Endometrium (tissue), 2 donors: ENCODE results near the gene IGFBP4.

Experiments
- FAIRE-seq: peaks from 2 replicates; lab custom pipeline; 2012; peaks lifted over from hg19 to GRCh38; lab: Jason Lieb, UNC
- donor health status: control.
- donor health status: control.

IGFBP4 gene

DNA sequence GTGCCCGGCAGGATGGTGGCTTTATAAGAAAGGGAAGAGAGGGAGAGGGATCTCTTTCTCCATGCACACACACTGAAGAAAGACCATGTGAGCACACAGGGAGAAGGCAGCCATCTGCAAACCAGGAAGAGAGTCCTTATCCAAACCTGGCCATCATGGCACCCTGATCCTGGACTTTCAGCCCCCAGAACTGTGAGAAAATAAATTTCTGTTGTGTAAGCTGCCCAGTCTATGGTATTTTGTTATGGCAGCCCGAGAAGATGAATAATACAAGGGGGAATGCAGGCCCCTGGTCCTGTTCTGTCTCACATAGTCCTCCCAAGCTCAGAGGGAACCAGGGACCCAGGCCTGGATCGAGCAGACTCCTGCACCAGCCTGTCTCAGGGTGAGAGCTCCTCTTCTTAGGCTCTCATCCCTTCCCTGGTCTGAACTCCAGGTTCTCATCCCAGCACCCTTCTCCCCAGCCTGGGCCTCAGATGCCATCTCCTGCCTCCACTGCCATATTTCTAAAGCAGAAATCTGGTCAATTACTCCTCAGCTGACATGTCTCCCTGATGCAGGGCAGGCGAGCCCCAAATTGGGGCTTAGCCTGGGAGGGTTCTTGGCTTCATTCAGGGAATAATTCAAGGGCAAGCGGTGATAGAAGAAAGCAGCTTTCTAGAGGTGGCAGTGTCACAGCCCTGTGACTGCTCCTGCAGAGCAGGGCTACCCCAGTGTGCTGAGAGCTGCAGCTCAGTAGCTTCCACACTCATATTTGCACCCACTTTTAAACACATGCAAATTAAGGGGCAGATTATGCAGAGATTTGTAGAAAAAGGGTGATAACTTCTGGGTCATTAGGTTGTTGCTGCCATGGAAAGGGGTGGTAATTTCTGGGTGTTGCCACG, 28.8 kb downstream of the IGFBP4 start:
- no peak for FAIRE-seq

DNA sequence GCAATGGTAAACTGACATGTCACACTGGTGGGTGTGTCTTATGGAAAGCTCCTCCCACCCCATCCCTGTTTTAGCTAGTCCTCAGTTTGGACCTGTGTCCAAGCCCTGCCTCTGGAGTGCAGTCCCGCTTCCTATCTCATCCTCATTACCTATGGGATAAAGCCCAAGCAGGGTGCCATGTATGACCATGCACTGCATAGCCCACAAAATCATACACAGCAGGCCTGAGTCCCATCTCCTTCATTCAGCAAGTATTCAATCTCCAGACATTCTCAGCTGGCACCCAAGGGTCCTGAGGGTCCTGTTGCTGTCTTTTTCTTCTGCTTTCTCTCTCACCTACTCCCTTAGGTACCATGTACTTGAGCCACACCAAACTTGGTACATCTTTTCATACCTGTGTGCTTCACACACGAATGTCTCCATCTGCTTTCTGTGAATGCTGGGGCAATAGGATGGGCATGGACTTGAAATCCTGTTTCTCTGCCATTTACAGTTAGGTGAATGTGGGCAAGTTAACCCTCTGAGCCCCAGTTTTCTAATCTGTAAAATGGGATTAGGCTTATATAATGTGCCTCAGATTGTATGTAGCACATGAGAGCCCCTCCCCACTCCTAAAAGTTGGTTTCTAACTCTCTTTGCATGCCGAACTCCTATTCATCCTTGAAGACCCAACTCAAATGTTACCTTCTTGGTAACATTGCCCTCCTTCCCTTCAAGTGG, 29.6 kb downstream of the IGFBP4 start:
- FAIRE-seq: no peak

DNA sequence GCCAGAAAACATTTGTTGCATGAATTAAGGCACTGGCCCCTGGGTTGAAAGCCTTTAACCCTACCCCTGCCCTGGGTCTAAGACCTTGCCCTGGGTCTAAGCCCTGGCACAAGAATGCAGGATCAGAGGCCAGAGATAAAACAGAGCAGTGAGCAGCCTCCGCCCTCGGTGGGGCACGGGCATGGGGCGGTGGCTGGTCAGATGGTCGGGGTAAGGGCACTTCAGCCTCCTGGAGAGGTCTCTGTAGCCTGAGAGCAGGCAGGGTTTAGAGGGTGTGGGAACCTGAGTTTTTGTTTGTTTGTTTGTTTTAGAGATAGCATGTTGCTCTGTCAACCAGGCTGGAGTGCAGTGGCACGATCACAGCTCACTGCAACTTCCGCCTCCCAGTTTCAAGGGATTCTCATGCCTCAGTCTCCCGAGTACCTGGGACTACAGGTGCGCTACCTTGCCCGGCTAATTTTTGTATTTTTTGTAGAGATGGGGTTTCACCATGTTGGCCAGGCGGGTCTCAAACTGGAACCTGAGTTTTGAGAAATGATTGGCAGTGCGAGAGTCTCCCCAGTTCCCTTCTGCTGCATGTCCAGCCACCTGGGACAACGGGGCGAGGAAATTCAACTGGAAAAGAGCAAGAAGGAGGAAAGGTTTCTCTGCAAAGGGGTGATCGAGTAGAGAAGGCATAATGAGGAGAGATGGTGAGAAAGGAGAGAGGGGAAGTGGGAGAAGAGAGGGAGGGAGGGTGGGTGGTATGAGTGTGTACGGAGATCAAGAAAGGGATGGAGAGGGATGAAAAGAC, 30.5 kb downstream of the IGFBP4 start:
- no peak for FAIRE-seq

GRCh38 chr17:40474419-40475002, 31.3 kb downstream of the IGFBP4 start:
- FAIRE-seq: no peak

- FAIRE-seq: no peak
These were observed 32.1 kb downstream of the IGFBP4 start for GRCh38 chr17:40475234-40475908.

GRCh38 chr17:40477796-40478195, 34.5 kb downstream of the IGFBP4 start:
- FAIRE-seq: no peak

DNA sequence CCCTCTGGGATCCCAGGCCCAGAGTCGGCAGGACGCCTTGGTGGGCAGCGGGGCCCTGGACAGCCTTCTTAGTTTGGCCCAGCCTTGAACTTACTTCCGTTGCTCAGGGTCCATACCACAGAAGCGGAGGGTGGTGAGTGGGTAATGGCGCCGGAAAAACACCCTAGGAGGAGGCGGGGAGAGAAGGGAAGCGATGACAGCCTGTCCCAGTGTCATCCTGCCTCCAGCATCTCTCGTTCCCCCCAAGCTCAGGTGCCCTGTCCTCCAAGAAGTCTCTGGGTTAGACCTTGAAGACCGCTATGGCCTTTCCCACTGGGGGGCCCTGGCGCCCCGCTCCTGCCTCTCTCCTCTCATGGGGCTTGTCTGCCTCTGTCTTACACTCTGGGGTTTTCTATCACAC, 35.2 kb downstream of the IGFBP4 start:
- no peak for FAIRE-seq

DNA sequence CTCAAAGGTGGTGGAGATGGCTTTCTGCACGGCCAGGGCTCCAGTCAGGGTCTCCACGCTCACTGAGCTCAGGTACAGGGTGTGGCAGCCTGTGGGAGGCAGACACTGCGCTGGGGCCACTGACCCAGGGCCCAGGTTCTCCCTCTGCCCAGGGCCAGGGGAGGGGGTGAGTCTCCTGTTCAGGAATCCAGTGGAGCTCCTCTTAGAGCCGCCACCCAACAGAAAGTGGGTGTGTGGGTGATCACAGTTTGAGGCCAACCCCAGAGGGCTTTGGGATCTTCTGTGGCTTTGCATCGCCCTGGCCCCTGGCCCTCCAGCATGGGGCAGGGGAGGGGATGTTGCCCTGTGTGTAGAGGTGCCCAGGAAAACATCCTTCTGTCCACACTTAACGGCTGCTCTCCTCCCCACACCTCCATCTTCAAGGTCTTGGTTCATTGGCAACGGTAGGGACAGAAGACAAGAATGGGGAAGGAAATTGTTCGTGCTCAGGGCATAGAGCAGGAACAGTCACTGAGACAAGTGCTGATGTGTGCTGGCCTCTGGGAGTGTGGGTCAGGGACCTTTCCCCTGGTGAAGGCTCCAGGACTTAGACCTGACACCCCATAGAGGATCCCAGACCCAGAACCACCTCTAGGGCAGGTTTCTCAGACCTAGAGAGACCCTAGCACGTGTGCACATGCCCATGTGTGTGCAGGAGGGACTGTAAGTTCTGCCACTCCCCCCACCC, 36.7 kb downstream of the IGFBP4 start:
- no peak for FAIRE-seq

- FAIRE-seq: no peak
These were observed 37.3 kb downstream of the IGFBP4 start for GRCh38 chr17:40480501-40481003.

GRCh38 chr17:40481106-40481505, 37.9 kb downstream of the IGFBP4 start:
- FAIRE-seq: no peak

GRCh38 chr17:40482722-40483121, 39.5 kb downstream of the IGFBP4 start:
- no peak for FAIRE-seq

DNA sequence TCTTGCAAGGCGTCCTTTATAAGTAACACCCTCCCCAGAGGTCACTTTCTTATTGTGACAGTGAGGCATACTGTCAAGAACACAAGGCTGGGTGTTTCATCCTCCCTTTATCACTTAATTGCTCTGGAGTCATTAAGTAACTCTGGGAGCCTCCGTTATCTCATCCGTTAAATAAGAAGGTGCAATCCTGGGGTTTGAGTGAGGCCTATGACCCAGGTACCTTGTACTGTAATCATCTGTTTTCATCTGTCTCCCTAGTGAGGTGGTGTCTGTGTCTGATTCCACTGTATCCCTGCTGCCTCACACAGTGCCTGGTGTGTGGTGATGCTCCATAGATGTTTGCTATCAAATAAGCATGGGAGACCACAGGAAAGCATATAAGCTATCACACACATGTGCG, 40.4 kb downstream of the IGFBP4 start:
- no peak for FAIRE-seq

- no peak for FAIRE-seq
These were observed 41.2 kb downstream of the IGFBP4 start for GRCh38 chr17:40484285-40484972.

- no peak for FAIRE-seq
These were observed 41.8 kb downstream of the IGFBP4 start for GRCh38 chr17:40484973-40485530.

GRCh38 chr17:40485851-40486521, 42.7 kb downstream of the IGFBP4 start:
- no peak for FAIRE-seq

DNA sequence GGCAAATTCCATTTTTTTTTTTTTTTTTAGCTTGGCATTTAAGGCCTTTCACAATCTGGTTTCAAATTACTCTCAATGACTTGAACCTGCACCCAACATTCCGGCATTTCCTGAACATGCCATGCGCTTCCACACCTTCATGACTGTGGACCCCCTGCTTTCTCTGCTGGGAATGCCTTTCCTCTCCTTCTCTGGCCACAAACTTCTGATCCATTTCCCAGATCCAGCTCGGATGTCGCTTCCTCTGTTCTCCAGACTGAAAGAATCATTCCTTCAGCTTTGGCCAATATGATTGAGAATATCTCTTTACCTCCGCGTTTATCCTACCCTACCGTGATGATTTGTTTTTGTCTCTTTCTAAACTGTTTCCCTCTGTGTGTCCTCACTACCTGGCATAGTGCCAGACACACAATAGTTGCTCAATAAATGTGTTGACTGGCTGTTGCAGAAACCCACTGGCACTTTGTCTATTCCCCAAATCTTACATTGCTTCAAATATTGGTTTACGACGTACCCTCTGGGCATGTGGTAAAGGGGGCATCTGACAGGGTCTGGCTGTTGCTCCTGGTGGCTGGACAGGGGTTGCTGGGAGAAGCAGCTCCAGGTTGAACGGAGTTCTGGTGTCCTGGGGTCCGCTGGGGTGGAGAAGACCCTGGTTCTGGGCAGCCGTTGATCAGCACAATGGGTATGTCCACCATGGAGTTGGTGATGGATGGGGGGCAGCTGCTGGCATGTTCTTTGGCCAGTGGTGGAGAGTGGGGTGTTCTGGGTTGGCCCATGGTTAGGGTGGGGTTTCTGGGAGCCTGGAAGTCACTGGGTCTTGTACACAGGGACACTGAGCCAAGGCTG, 43.5 kb downstream of the IGFBP4 start:
- no peak for FAIRE-seq

DNA sequence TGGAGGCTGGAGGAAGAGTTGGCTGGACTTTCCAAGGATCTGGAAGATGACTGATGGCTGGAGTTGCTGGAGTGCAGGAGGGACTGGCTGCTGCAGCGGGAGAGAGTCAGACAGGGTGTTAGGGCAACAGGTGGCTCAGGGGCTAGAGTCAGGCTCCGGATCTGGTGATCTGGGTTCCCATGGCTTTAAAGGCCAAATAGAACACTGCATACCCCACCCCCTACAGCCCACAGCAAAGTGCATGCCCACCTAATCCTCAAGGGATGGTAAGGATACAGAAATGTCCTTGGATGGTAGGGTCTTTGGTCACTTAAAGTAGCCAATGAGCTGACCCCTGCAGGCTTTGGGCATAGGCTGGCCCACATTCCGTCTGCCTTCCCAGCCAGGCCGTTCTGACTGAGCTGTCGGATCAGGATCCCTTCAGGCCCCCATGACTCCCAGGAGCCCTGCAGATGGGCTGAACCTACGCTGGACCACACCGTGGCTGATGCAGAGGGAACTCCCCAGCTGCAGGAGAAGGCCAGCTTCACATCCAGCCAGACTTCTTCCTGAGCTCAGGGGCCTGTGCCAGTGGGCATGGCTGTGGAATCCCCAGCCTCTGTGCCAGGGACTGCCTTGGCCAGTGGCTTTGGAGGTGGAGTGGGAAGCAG, 44.2 kb downstream of the IGFBP4 start:
- FAIRE-seq: no peak
